Measurements from ENCODE around the gene IMMP2L. TPM values are rescaled to one million over a fixed set of nuclear protein-coding genes. Genes with fewer than 3 reads are reported as not detected.
A peak's percentile ranks its signal among the peaks of the same experiment; 100 is the strongest.

IMMP2L gene
- polyA plus RNA-seq, 1 of the 3 experiments (the other 2 are of a cell fraction): 10.7 TPM

- CTCF ChIA-PET: interaction anchor here (0.6 to 1.9 kb wide), 7 partner anchors 12 to 603 kb away, joined by 3 to 8 read pairs (median 3); no protein-coding TSS in a partner anchor
- H2AFZ ChIP-seq (ENCODE audit: low read depth): peak overlapping the region; percentile 21; the same call in 1 of the 2 replicates
- H3K4me1 ChIP-seq (ENCODE audit: control insufficient read depth in 1 of 2, insufficient read depth in 2 of 2, low read depth in 1 of 2, low read length in 1 of 2): peaks cover 19 to 34% of the 10 kb centered on the region in 2 experiments; a peak in 3 of 4 replicates
Observed at GRCh38 chr7:111138586-111138985, 423.7 kb downstream of the IMMP2L start.

GRCh38 chr7:111138193-111138569, 424.1 kb downstream of the IMMP2L start:
- H3K9me3 ChIP-seq: no peaks in the 10 kb centered on the region
- no peaks in the 10 kb centered on the region for H4K20me1 ChIP-seq (ENCODE audit: insufficient read depth)
- H3K4me1 ChIP-seq (ENCODE audit: control insufficient read depth in 1 of 2, insufficient read depth in 2 of 2, low read depth in 1 of 2, low read length in 1 of 2): peaks cover 19 to 34% of the 10 kb centered on the region in 2 experiments; a peak in 3 of 4 replicates
- POLR2A ChIA-PET: no interaction called here
- peak overlapping the region; percentile 49 for H3K4me2 ChIP-seq
- 31% methylated on average over 2 of the region's 2 CpGs for WGBS (ENCODE audit: low lambda C conversion rate)
- H2AFZ ChIP-seq (ENCODE audit: low read depth): peak overlapping the region; percentile 27; the same call in 1 of the 2 replicates
- peak overlapping the region in 1 of 2 experiments; percentile 8; a peak in 1 of 4 replicates for H3K4me3 ChIP-seq (ENCODE audit: low read depth in 2 of 2, low read length in 1 of 2)
- peaks cover 18% of the 10 kb centered on the region for H3F3A ChIP-seq (replicated peaks; ENCODE audit: insufficient read depth)
- DNase-seq: no peak
- H3K9ac ChIP-seq: peak overlapping the region; percentile 31; the same call in 1 of the 2 replicates
- H3K27me3 ChIP-seq (ENCODE audit: insufficient read depth): no peaks in the 10 kb centered on the region
- no peaks in the 10 kb centered on the region for H3K9me2 ChIP-seq
- no peaks in the 10 kb centered on the region for H3K79me2 ChIP-seq (ENCODE audit: insufficient read depth)
- CTCF ChIA-PET: interaction anchor here (0.6 to 1.9 kb wide), 6 partner anchors 12 to 603 kb away, joined by 3 to 8 read pairs (median 3); no protein-coding TSS in a partner anchor
- H3K36me3 ChIP-seq (replicated peaks in 1 of 2; ENCODE audit: control insufficient read depth in 1 of 2, insufficient read depth in 2 of 2, low read length in 1 of 2): no peaks in the 10 kb centered on the region
- peak overlapping the region; percentile 77 to 93 for H3K27ac ChIP-seq (ENCODE audit: low read depth in 2 of 2, low read length in 1 of 2)
- TF ChIP-seq MAX (IDR thresholded peaks at IDR 0.05; ENCODE audit: low read depth): no peak
- TF ChIP-seq TAF1 (IDR thresholded peaks at IDR 0.05; ENCODE audit: borderline replicate concordance, low read depth, low read length): no peak
- peak; percentile 29; the same call in 1 of the 2 replicates for TF ChIP-seq ELF1 (IDR thresholded peaks at IDR 0.05)
- no peak for TF ChIP-seq RAD21 (IDR thresholded peaks at IDR 0.05; ENCODE audit: low read length)
- TF ChIP-seq RFX5 (IDR thresholded peaks at IDR 0.05; ENCODE audit: low read length): no peak
- no peak for TF ChIP-seq EZH2phosphoT487 (IDR thresholded peaks at IDR 0.05; ENCODE audit: borderline replicate concordance, low read depth)
- TF ChIP-seq GABPA (IDR thresholded peaks at IDR 0.05; ENCODE audit: low read depth): peak; percentile 29; the same call in 1 of the 2 replicates
- TF ChIP-seq TCF12 (IDR thresholded peaks at IDR 0.05): peak; percentile 93
- peak; percentile 60; the same call in 1 of the 2 replicates for TF ChIP-seq FOSL2 (IDR thresholded peaks at IDR 0.05; ENCODE audit: borderline replicate concordance, low read depth)
- TF ChIP-seq CTCF (IDR thresholded peaks at IDR 0.05): no peak
- no peak for TF ChIP-seq USF2 (IDR thresholded peaks at IDR 0.05; ENCODE audit: borderline replicate concordance, low read depth, low read length)
- TF ChIP-seq EP300 (IDR thresholded peaks at IDR 0.05; ENCODE audit: borderline replicate concordance in 1 of 2, low read depth in 1 of 2, low read length in 1 of 2): peak; percentile 48 to 84; a peak in 3 of 4 replicates
- TF ChIP-seq RXRA (IDR thresholded peaks at IDR 0.05; ENCODE audit: borderline replicate concordance, low read depth): peak; percentile 57; the same call in 1 of the 2 replicates
- peak; percentile 92 for TF ChIP-seq PBX3 (IDR thresholded peaks at IDR 0.05)
- TF ChIP-seq SIN3A (IDR thresholded peaks at IDR 0.05; ENCODE audit: borderline replicate concordance, low read depth, low read length): 0 out of 2 replicates have a peak, but pooled peaks have one; percentile 52
- peak; percentile 61; the same call in 1 of the 2 replicates for TF ChIP-seq RCOR1 (IDR thresholded peaks at IDR 0.05; ENCODE audit: low read length)
- TF ChIP-seq POLR2AphosphoS5 (IDR thresholded peaks at IDR 0.05; ENCODE audit: low read depth, low read length): peak; percentile 28; the same call in 1 of the 2 replicates
- no peak for TF ChIP-seq MXI1 (IDR thresholded peaks at IDR 0.05; ENCODE audit: low read depth, low read length)

More at GRCh38 chr7:111138586-111138985, 423.7 kb downstream of the IMMP2L start:
- H3F3A ChIP-seq (replicated peaks; ENCODE audit: insufficient read depth): peaks cover 18% of the 10 kb centered on the region
- H3K4me3 ChIP-seq (ENCODE audit: low read depth in 2 of 2, low read length in 1 of 2): peak overlapping the region in 1 of 2 experiments; percentile 8; a peak in 1 of 4 replicates
- no peaks in the 10 kb centered on the region for H3K9me2 ChIP-seq
- no peaks in the 10 kb centered on the region for H3K79me2 ChIP-seq (ENCODE audit: insufficient read depth)
- H4K20me1 ChIP-seq (ENCODE audit: insufficient read depth): no peaks in the 10 kb centered on the region
- no peak for DNase-seq
- peak overlapping the region; percentile 31; the same call in 1 of the 2 replicates for H3K9ac ChIP-seq
- no peaks in the 10 kb centered on the region for H3K27me3 ChIP-seq (ENCODE audit: insufficient read depth)
- no peaks in the 10 kb centered on the region for H3K36me3 ChIP-seq (replicated peaks in 1 of 2; ENCODE audit: control insufficient read depth in 1 of 2, insufficient read depth in 2 of 2, low read length in 1 of 2)
- no peak for TF ChIP-seq TAF1 (IDR thresholded peaks at IDR 0.05; ENCODE audit: borderline replicate concordance, low read depth, low read length)
- no peak for TF ChIP-seq USF1 (IDR thresholded peaks at IDR 0.05; ENCODE audit: borderline replicate concordance, low read depth)
- no peak for TF ChIP-seq GABPA (IDR thresholded peaks at IDR 0.05; ENCODE audit: low read depth)
- peak; percentile 2; the same call in 1 of the 2 replicates for TF ChIP-seq RCOR1 (IDR thresholded peaks at IDR 0.05; ENCODE audit: low read length)
- 0 out of 2 replicates have a peak, but pooled peaks have one; percentile 7 for TF ChIP-seq GATA2 (CRISPR knock-in tag; IDR thresholded peaks at IDR 0.05)
- TF ChIP-seq MXI1 (IDR thresholded peaks at IDR 0.05; ENCODE audit: low read depth, low read length): no peak
- TF ChIP-seq FOSL2 (IDR thresholded peaks at IDR 0.05; ENCODE audit: borderline replicate concordance, low read depth): no peak
- POLR2A ChIA-PET: no interaction called here
- H3K27ac ChIP-seq (ENCODE audit: low read depth in 2 of 2, low read length in 1 of 2): peak overlapping the region; percentile 77 to 93
- no peaks in the 10 kb centered on the region for H3K9me3 ChIP-seq
- H3K4me2 ChIP-seq: peak overlapping the region; percentile 49

Data from SK-N-SH (cell line).